GM12891 (cell line): ENCODE results near the gene SPDYC.
A peak's percentile ranks its signal among the peaks of the same experiment; 100 is the strongest.

ENCODE experiments used
- DNase-seq: peaks from one replicate; pipeline ENCODE4 v3.0.0; 2011; ENCODE audit warnings: low spot score; ENCODE audit not compliant: insufficient read length
- FAIRE-seq: peaks from 2 replicates; lab custom pipeline; 2011; peaks lifted over from hg19 to GRCh38; lab: Jason Lieb, UNC
- PAX5 ChIP-seq: IDR thresholded peaks from 2 replicates; pipeline ENCODE4 v1.6.1; 2011; ENCODE audit warnings: low read length, moderate library complexity, mild to moderate bottlenecking; ENCODE audit not compliant: insufficient read depth, severe bottlenecking
- POLR2A ChIP-seq: IDR thresholded peaks from 2 replicates; pipeline ENCODE4 v1.6.1; 2011; ENCODE audit warnings: low read depth, low read length, control low read depth
- POLR2AphosphoS5 ChIP-seq: IDR thresholded peaks from 2 replicates; pipeline ENCODE4 v1.6.1; 2011; ENCODE audit warnings: low read depth, low read length, control low read depth
- POU2F2 ChIP-seq: IDR thresholded peaks from 2 replicates; pipeline ENCODE4 v1.6.1; 2011; ENCODE audit warnings: low read depth, mild to moderate bottlenecking, control low read depth, low read length, moderate library complexity
- SPI1 ChIP-seq: IDR thresholded peaks from 2 replicates; pipeline ENCODE4 v1.6.1; 2011; ENCODE audit warnings: low read depth, low read length, control low read depth
- TAF1 ChIP-seq: IDR thresholded peaks from 2 replicates; pipeline ENCODE4 v1.6.1; 2011; ENCODE audit warnings: low read depth, low read length, control low read depth

Gene SPDYC

DNA sequence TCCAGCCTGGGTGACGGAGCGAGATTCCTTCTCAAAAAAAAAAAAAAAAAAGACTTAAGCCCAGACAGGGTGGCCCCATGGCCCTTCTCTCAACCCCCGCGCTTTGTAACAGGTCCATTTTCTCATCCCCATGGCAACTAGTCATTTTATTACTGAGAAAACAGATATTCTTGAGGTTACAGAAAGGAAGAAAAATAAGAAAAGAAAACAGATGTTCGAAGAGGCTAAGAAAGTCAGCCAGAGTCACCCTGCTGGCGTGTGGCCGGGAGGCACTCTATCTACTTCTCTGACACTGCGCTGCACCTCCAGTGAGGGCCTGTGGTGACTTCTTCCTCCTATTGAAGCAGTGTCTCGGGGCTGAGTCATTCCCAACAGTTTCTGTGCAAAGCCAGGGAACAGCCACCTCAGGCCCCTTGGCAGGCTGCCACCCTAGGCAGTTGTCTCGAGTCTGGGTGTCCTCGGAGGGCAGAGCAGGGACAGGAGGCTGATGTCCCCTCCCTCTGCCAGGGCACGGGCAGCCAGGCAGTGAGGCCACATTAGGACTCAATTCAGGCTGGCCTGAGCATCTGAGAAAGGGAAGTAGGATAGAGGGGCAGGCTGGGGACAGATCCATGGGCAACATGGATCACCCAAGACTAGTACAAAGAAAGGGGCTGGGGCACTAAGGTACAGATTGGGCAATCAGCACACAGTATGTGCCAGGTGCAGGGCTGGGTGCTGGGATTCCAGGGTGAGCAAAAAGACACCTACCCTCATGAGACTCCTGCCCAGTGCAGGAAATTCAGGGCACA is 19.3 kb upstream of the SPDYC start:
- TF ChIP-seq POLR2AphosphoS5 (no peak), SPI1 (peak; percentile 12; the same call in 1 of the 2 replicates)
- DNase-seq: no peak
- peak; percentile 66 for FAIRE-seq

- FAIRE-seq (no peak), DNase-seq (no peak)
- no peak for TF ChIP-seq POU2F2
- no peak for TF ChIP-seq POLR2AphosphoS5
Observed at GRCh38 chr11:65151331-65151899, 18.6 kb upstream of the SPDYC start.

DNA sequence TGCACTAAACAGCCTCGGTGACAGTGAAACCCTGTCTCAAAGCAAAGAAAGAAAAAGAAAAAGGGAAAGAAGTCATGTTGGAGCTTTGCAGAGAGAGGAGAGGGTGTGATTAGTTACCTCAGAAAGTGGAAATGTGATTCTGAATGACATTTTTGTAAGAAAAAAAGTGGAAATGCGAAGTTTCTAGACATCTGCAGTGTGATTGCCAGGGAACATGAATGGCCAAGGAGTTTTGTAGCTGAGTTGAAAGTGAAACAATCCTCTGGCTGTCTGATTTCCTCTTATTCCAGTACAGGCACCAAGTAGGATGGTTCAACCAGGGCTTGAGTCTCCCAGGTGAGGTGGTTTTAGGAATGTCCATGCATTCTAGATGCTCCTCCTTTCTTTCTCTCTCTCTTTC is 17.9 kb upstream of the SPDYC start:
- TF ChIP-seq POLR2AphosphoS5 (no peak), PAX5 (no peak), POLR2A (no peak), SPI1 (peak; percentile 39; the same call in 1 of the 2 replicates), POU2F2 (no peak), TAF1 (no peak)
- DNase-seq (no peak), FAIRE-seq (peak; percentile 41)

DNA sequence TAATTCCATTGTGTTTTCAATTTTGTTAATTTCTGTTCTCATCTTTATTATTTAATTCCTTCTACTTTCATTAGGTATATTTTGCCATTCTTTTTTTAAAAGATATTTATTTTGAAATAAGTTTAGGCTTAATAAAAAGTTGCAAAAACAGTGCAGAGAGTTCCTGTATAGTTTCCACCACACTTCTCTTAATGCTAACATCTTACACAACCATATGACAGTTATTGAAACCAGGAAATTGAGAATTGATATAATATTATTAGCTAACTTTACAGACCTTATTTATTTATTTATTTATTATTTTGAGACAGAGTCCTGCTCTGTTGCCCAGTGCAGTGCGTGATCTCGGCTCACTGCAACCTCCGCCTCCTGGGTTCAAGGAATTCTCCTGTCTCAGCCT is 13.8 kb upstream of the SPDYC start:
- no peak for TF ChIP-seq POLR2A
- no peak for TF ChIP-seq TAF1
- no peak for TF ChIP-seq POU2F2
- no peak for TF ChIP-seq PAX5
- no peak for TF ChIP-seq POLR2AphosphoS5
- no peak for TF ChIP-seq SPI1
- DNase-seq (no peak), FAIRE-seq (no peak)

DNA sequence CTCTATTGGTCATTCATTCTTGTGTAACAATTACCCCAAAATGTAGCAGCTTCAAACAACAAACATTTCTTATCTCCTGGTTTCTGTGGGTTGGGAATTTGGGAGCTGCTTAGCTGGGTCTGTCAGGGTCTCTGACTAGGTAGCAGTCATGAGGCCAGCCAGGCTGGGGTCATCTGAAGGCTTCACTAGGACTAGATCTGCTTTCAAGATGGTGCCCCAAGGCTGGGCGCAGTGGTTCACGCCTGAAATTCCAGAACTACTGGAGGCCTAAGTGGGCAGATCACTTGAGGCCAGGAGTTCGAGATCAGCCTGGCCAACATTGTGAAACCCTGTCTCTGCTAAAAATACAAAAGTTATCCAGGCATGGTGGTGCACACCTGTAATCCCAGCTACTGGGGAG is 13.1 kb upstream of the SPDYC start:
- DNase-seq (no peak), FAIRE-seq (no peak)
- TF ChIP-seq PAX5: no peak
- no peak for TF ChIP-seq POU2F2
- no peak for TF ChIP-seq TAF1
- TF ChIP-seq POLR2AphosphoS5: no peak

DNA sequence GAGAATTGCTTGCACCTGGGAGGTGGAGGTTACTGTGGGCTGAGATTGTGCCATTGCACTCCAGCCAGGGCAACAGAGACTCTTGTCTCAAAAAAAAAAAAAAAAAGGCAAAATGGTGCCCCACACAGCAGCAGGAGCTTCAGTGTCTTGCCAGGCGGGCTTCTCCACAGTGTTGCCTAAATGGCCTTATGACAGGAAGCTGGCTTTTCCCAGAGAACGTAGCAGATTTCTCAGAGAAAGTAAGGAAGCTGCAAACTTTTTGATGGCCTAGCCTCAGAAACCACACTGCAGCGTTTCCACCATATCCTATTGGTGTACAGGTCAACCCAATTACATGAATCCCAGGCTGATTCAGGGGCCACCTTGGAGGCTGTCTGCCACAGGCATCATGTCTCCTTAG is 12.7 kb upstream of the SPDYC start:
- no peak for DNase-seq
- no peak for FAIRE-seq
- TF ChIP-seq POU2F2: no peak

DNA sequence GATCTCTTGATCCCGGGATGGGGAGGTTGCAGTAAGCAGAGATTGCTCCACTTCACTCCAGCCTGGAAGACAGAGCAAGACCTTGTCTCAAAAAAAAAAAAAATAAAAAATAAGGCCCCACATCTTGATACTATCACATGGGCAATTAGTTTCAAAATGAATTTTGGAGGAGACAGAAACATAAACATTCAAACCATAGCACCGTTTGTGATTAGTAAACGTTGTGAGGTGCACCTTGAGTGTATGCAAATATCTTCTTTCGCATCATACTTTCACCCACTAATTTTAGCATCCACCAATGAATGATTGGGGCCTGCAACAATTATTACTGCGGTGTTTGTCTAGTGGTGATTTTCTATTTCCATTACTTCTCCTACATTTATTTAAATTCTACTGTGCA is 11.0 kb upstream of the SPDYC start:
- peak; percentile 89 for FAIRE-seq
- TF ChIP-seq POU2F2 (peak; percentile 88), POLR2AphosphoS5 (no peak)
- no peak for DNase-seq

DNA sequence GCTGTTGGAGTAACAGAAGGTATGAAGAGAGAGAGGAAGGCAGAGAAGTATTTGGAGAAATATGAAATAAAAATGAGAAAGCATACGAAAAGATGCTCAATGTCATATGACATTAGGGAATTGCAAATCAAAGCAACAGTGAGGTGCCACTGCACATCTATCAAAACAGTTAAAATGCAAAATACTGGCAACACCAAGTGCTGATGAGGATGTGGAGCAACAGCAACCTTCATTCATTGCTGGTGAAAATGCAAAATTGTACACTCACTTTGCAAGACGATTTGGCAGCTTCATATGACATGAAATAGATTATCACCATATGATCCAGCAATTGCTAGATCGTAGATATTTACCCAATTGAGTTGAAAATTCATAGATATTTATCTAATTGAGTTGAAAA is 9.4 kb upstream of the SPDYC start:
- FAIRE-seq (peak; percentile 31), DNase-seq (no peak)
- TF ChIP-seq SPI1 (no peak), POLR2A (no peak), POLR2AphosphoS5 (no peak), POU2F2 (no peak), TAF1 (no peak), PAX5 (no peak)

DNA sequence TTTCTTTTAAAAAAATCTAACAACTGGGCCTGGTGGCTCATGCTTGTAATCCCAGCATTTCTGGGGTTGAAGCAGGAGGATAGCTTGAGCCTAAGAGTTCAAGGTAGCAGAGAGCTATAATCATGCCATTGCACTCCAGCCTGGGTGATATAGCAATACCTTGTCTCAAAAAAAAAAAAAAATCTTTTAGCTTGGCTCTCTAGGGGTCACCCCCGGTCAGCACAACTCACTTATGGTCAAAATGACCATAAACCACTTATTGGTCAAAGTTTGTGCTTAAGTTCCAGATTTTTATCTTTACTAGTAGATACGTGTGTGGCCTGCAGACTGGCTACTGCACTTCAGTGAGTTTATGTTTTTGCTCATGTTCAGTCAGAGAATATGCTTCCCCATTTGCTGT is 6.3 kb upstream of the SPDYC start:
- DNase-seq: no peak
- TF ChIP-seq POLR2A (no peak), POLR2AphosphoS5 (no peak), PAX5 (no peak), SPI1 (no peak), POU2F2 (no peak), TAF1 (no peak)
- FAIRE-seq: no peak

DNA sequence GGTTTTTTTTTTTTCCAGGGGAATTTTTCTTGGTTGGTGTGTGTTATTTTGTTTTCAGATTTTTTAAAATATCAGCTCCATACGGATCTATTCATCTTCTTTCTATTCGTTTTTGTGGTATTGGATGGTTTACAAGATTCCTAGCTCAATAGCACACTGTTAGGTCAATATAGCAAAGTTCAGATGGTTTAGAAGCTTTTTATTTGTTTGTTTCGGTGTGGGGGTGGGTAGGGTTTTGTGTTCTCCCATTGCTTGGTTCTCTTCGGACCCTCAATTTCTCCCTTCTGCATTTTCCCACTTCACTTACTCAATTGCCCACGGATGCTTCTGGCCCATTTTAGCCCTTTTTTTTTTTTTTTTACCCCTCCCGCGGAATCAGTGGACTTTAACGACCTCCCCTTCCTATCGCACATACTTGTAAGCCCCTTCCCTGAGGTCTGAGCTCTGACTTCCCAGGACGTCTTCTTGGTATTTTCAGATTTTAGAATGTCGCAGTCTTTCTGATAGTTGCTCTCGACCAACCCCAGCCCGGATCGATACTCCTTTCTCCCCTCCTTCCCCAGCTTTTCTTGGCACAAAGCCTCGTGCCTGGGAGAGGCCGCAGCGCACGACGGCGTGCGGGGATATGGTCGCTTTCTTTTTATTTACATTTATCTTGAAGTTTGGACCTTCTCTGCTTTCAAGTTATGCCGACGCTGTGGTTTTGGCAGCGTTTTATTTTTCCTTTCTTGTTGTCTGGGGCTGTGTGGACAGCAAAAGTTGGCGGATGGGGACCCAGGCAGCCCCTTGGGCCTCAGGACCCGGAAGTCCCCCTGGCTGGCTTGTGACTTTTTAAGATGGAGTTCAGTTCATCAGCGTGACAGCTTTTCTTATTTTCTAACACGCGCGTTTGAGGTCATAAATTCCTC is 4.4 kb upstream of the SPDYC start:
- no peak for FAIRE-seq
- no peak for DNase-seq
- TF ChIP-seq POLR2AphosphoS5 (no peak), TAF1 (no peak), SPI1 (no peak), POU2F2 (no peak), POLR2A (no peak), PAX5 (no peak)
